Placental epithelial cell (primary cell): ENCODE measurements around the gene ENPEP. TPM values are rescaled to one million over a fixed set of nuclear protein-coding genes. Genes with fewer than 3 reads are reported as not detected.

Experiments
- small RNA-seq: library from RNA; depleted of rRNA; stranded (forward); fragments of <200 nt; gene quantifications from one replicate; pipeline ENCODE3, GENCODE V24; 2012
- total RNA-seq: library from RNA; depleted of rRNA; stranded (reverse); fragments of >200 nt; gene quantifications from 2 replicates; pipeline ENCODE4 v1.2.3, GENCODE V29; 2012

The ENPEP gene, protein sequence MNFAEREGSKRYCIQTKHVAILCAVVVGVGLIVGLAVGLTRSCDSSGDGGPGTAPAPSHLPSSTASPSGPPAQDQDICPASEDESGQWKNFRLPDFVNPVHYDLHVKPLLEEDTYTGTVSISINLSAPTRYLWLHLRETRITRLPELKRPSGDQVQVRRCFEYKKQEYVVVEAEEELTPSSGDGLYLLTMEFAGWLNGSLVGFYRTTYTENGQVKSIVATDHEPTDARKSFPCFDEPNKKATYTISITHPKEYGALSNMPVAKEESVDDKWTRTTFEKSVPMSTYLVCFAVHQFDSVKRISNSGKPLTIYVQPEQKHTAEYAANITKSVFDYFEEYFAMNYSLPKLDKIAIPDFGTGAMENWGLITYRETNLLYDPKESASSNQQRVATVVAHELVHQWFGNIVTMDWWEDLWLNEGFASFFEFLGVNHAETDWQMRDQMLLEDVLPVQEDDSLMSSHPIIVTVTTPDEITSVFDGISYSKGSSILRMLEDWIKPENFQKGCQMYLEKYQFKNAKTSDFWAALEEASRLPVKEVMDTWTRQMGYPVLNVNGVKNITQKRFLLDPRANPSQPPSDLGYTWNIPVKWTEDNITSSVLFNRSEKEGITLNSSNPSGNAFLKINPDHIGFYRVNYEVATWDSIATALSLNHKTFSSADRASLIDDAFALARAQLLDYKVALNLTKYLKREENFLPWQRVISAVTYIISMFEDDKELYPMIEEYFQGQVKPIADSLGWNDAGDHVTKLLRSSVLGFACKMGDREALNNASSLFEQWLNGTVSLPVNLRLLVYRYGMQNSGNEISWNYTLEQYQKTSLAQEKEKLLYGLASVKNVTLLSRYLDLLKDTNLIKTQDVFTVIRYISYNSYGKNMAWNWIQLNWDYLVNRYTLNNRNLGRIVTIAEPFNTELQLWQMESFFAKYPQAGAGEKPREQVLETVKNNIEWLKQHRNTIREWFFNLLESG
- 0.39 and 2.3 TPM in 2 replicates for total RNA-seq

DNA sequence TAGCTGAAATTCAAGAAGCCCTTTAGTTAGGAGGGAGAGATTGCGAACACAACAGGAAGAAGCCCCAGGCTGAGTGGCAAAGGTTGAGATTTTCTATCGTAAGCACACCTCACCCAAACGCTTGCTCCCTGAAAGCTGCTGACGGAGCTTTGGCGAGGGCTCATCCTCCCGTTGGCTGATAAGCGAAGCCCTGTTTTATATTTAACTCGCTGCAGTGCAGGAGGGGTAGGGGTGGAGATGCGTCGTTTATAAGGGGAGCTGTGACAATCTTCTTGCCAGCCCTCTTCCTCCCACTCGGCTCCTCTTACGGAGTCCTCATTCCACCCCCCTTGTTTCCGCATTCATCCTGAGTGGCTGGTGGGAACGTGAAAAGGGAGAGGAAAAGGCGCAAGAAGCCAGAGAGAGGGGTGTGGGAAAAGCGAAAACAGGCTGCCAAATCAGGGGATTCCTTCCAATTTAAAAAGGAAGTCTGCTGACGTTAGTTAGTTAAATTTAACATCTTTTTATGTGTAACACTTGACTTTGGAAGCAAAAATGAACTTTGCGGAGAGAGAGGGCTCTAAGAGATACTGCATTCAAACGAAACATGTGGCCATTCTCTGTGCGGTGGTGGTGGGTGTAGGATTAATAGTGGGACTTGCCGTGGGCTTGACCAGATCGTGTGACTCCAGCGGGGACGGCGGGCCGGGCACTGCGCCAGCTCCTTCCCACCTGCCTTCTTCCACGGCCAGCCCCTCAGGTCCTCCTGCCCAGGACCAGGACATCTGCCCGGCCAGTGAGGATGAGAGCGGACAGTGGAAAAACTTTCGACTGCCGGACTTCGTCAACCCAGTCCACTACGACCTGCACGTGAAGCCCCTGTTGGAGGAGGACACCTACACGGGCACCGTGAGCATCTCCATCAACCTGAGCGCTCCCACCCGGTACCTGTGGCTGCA lies at the start of gene ENPEP:
Gene ENPEP, plus strand, starts transcription at position 275 of the 938 bp plus-strand sequence. Its CDS starts 260 bp downstream, at position 535.

Small RNA genes within 50 kb of the gene (small RNA-seq; reads per million reads assigned to genes)
- not detected for gene RF00494

Other genes with a start within 250 kb of the ENPEP start
- gene PITX2, start 146.9 kb downstream of the ENPEP start, total RNA-seq: 0.43 TPM in 1 of 2 replicates, not detected in the other